Right atrium auricular region (tissue), 2 donors: ENCODE results near the gene SFXN5. TPM values are rescaled to one million over a fixed set of nuclear protein-coding genes. Genes with fewer than 3 reads are reported as not detected.

Source experiments
- DNase-seq: peaks from one replicate; pipeline ENCODE4 v3.0.0-alpha.2; 2019; ENCODE audit warnings: low spot score
- H3K27ac ChIP-seq, 2 donors: fragments of 200-600 bp; sonication (generic); 1 replicate in 1 of 2; 2 replicates in 1 of 2; pipeline ENCODE4 v1.5.1; 2016 to 2019
- H3K27me3 ChIP-seq, 2 donors: fragments of 200-600 bp; sonication (generic); one replicate each; pipeline versions ENCODE4 v1.5.1 to v1.6.0; 2017 to 2019
- H3K36me3 ChIP-seq: fragments of 200-600 bp; sonication (generic); one replicate; pipeline ENCODE4 v1.5.1; 2016
- H3K4me1 ChIP-seq, 2 donors: fragments of 200-600 bp; sonication (generic); one replicate each; pipeline versions ENCODE4 v1.5.1 to v1.6.0; 2017 to 2019
- H3K4me3 ChIP-seq, 2 donors: fragments of 200-600 bp; sonication (generic); 1 replicate in 1 of 2; 2 replicates in 1 of 2; pipeline ENCODE4 v1.5.1; 2017 to 2019; ENCODE audit warnings: mild to moderate bottlenecking in 1 of 2, moderate library complexity in 1 of 2
- H3K9me3 ChIP-seq, 2 donors: fragments of 200-600 bp; sonication (generic); one replicate each; pipeline ENCODE4 v1.5.1; 2019
- CTCF ChIP-seq, 2 donors: fragments of 200-600 bp; sonication (generic); IDR thresholded peaks; one replicate each; pipeline ENCODE4 v1.5.1; 2019; ENCODE audit warnings: antibody characterized with exemption in 2 of 2
- total RNA-seq, 2 donors: library from RNA; depleted of rRNA; stranded (reverse); fragments of >200 nt; gene quantifications; one replicate each; pipeline ENCODE4 v1.1.0, GENCODE V29; 2016

The SFXN5 gene
- total RNA-seq, 2 donors from 2014 or later = 4.5 to 5.8 TPM

GRCh38 chr2:72932805-72933204 is 138.7 kb downstream of the SFXN5 start:
- TF ChIP-seq CTCF (IDR thresholded peaks at IDR 0.05) = no peak
- no peak for DNase-seq
- no peaks in the 10 kb centered on the region for H3K4me1 ChIP-seq
- no peaks in the 10 kb centered on the region for H3K27me3 ChIP-seq
- no peaks in the 10 kb centered on the region for H3K9me3 ChIP-seq
- H3K4me3 ChIP-seq = no peak overlapping the region
- no peaks in the 10 kb centered on the region for H3K36me3 ChIP-seq
- H3K27ac ChIP-seq = no peak overlapping the region

- Histone ChIP-seq H3K27ac (no peak overlapping the region), H3K4me1 (no peaks in the 10 kb centered on the region), H3K27me3 (no peaks in the 10 kb centered on the region), H3K4me3 (no peak overlapping the region), H3K9me3 (no peaks in the 10 kb centered on the region), H3K36me3 (no peaks in the 10 kb centered on the region)
- no peak for TF ChIP-seq CTCF (IDR thresholded peaks at IDR 0.05)
- no peak for DNase-seq
Observed at GRCh38 chr2:72932045-72932740, 139.3 kb downstream of the SFXN5 start.

- Histone ChIP-seq H3K36me3 (no peaks in the 10 kb centered on the region), H3K4me3 (no peak overlapping the region), H3K27me3 (peaks cover 0 to 5% of the 10 kb centered on the region in 2 donors), H3K9me3 (no peaks in the 10 kb centered on the region), H3K4me1 (no peaks in the 10 kb centered on the region), H3K27ac (no peak overlapping the region)
- DNase-seq = no peak
- no peak for TF ChIP-seq CTCF (IDR thresholded peaks at IDR 0.05)
Observed at GRCh38 chr2:72931280-72931910, 140.1 kb downstream of the SFXN5 start.

GRCh38 chr2:72929010-72929409 is 142.5 kb downstream of the SFXN5 start:
- Histone ChIP-seq H3K36me3 (no peaks in the 10 kb centered on the region), H3K4me3 (no peak overlapping the region), H3K9me3 (no peaks in the 10 kb centered on the region), H3K27ac (no peak overlapping the region), H3K4me1 (peaks cover 0 to 14% of the 10 kb centered on the region in 2 donors), H3K27me3 (peaks cover 18 to 25% of the 10 kb centered on the region in 2 donors)
- TF ChIP-seq CTCF (IDR thresholded peaks at IDR 0.05) = no peak
- no peak for DNase-seq

GRCh38 chr2:72927619-72928550 is 143.6 kb downstream of the SFXN5 start:
- Histone ChIP-seq H3K36me3 (no peaks in the 10 kb centered on the region), H3K27ac (no peak overlapping the region), H3K4me3 (no peak overlapping the region), H3K27me3 (peaks cover 22 to 35% of the 10 kb centered on the region in 2 donors), H3K9me3 (no peaks in the 10 kb centered on the region), H3K4me1 (peaks cover 0 to 18% of the 10 kb centered on the region in 2 donors)
- no peak for DNase-seq
- TF ChIP-seq CTCF (IDR thresholded peaks at IDR 0.05) = no peak
